ENCODE data around the gene MKNK1.

MKNK1 gene

DNA sequence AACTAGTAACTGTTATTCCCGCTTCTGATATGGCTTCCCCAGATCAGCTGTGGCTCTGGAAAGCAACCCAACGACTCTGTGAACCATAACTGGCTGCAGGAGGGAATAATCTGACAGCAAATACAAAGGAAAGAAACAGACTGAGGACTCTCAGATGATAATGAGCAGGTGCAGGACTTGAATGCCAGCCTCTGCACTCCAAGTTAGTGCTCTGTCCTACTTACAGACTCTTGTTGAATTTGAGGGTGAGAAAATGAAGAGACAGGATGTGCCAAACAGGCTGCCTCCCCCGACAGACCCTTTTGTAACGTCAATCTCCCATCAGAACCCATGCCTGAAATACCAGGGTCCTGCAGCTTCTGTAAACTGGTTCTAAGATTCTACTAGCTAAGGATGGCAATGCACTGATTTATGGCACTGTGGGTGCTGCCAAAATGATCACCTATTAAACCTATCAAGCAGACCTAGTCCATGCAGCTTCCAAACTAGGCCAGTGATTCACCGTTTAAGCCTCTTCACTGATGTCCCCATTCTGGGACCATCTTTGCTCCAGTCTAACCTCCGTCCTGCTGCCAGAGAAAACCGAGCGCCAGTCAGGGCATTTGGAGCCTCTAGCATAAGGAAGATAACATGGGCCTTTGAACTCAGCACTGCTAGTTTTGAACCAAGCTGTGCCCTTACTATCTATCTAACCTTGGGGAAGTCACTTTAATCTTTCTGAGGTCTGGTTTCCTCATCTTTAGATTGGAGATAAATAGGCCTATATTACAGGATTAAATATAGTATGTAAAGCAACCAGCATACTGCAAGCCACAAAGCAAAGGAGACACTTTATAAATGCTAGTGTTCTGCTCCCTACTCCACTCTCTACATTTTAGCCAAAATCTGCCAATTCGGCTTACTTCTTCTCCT is 4.8 kb downstream of the MKNK1 start:
- DNase-seq (ENCODE audit: insufficient read length, low spot score), result no peak
- no peak for FAIRE-seq

DNA sequence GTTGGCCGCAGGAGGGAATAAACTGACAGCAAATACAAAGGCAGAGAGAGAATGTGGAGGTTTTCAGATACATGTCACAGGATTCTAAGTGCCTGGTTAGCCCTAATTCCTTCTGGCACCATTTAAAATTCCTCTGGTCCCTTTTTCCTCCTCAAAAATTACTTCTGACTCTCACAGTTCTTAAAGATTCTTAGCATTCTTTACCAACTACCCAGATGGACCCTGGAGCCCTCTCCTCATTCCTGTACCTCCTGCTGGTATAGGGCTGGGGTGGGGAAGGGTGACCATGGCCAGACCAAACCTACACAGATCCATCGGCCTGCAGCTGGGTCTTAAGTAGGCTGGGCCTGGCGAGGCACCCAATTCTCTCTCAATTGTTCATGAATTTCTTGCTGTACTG is 7.2 kb downstream of the MKNK1 start:
- no peak for FAIRE-seq
- no peak for DNase-seq (ENCODE audit: insufficient read length, low spot score)

DNA sequence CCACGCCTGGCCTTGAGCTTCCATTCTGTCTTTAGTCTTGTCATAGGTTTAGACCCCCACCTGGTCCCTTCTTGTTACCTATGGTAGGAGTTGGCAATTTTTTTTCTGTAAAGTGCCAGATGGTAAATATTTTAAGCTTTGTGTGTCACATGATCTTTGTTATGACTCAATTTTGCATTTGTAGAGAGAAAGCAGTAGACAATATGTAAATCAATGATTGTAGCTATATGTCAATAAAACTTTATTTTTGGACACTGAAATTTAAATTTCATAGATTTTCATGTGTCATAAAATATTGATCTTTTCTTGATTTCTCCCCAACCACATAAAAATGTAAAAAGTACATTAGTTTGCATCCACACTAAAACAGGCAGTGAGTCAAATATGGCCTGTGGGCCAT is 8.0 kb downstream of the MKNK1 start:
- no peak for FAIRE-seq
- no peak for DNase-seq (ENCODE audit: insufficient read length, low spot score)

DNA sequence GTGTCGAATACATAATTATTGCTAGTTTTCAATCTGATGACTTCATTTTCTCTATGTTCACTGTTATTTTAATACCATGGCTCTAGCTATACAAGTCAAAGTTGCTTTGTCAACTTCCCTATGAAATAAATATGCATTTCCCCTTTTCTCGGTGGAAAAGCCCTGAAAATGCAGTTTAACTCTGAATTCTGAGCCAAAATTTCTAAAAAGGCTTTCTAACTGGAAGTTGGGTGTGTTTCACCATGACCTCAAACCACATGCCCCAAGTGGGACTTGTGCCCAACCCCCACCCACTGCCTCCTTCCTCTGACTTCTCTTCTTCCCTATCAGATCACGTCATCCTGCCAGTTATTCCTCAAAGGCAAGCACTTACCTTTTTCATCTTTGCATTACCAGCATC is 8.9 kb downstream of the MKNK1 start:
- DNase-seq (ENCODE audit: insufficient read length, low spot score), result no peak
- peak; percentile 87 for FAIRE-seq

DNA sequence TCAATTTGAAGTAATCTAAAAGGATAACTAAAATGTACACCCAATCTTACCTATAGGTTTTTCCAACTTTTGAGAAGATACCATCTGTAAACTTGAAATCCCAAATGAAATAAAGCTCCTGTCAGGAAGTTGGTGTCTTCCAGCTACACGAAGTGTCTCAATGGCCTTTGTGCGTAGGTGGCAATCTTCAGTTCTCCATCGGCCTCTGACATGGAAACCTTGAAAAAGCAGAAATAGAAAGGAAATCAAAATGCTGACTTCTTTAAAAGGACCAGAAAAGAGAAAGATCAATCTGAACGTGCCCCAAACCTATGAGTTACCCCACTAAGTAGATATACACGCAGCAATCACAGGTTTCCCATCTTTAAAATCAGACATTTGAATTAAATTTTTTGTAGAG is 10.0 kb downstream of the MKNK1 start:
- FAIRE-seq (no peak), DNase-seq (ENCODE audit: insufficient read length, low spot score) (no peak)

DNA sequence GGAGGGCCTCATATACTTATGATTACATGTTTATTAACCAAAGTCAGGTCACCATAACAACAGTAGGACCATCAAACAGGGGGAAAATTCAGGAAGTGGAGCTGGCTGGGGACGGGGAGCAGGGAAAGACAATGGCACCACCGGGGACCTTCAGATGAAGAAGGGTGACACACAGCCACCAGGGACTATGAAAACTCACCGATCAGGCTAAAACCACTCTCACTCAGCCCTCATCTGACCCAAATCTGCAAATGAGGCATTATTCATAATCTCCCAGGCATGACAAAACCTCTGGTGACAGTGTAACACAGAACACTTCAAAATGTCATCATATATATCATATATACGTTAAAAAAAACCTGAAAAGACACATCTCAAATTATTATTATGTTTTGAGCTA is 11.2 kb downstream of the MKNK1 start:
- no peak for FAIRE-seq

DNA sequence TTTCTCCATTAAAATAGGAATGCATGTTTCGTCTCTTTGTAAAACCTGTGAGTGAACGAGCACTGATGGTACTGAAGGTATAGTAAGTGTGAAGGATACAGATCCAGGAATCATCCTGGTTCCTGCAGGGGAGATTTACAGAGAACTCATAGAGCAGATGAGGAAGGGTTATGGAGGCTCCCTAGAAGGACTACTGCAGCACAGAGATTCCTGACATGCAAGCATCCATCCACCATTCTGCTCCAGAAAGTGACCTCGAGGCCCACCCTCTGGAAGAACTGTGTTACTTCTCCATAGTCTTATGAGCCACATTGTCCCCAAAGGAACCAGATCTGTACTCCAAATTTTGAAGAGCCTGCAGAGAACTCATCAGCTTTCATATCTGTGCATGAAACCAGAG is 14.5 kb downstream of the MKNK1 start:
- FAIRE-seq (no peak), DNase-seq (ENCODE audit: insufficient read length, low spot score) (no peak)

More for the DNA sequence above, 11.2 kb downstream of the MKNK1 start:
- no peak for DNase-seq (ENCODE audit: insufficient read length, low spot score)

DNA sequence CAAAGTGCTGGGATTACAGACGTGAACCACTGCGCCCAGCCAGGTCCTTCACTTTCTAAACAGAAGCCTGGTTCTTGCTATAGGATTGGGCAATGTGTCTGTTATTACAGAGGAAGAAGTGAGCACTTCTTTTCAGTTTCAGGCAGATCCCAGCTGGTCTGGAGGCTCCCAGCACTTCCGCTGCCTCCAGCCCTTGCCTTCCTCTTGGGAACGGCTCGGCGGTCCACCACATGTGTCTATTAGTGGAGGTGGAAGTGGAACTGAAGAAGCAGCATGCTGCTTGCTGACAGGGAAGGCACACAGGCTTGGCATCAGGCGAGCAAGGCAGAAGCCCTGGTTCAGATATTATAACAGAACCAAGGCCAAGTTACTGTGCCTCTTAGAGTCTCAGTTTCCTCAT is 17.0 kb downstream of the MKNK1 start:
- DNase-seq (ENCODE audit: insufficient read length, low spot score), result no peak

DNA sequence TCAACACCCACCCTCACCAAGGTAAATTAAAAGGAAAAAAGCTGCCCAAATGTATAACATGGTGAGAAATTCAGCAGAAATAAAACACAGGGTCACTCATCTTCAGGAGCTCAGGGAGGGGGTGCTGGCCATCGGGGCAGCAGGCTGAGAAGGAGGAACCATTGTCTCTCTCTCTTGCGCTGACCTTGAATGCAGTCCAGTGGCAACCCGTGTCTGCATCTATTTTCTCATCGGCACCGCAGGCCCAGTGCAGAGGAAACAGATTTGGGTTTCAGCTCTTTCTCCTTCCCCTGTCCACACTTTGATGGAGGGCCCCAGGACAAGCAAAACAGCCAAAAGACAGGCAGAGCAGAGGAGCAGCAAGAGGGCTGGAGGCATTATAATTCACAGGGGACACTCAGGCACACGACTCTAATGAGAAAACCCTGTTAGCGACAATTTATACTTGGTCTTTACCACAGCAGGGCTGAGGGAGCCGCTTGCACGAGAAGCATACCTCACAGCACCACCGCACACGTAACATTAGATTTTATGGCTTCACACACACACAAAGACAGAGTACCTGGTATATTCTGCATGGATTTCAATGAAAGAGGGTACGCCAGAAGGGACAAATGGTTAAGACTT is 18.6 kb downstream of the MKNK1 start:
- no peak for FAIRE-seq
- no peak for DNase-seq (ENCODE audit: insufficient read length, low spot score)

More for the DNA sequence above, 17.0 kb downstream of the MKNK1 start:
- FAIRE-seq, result no peak

DNA sequence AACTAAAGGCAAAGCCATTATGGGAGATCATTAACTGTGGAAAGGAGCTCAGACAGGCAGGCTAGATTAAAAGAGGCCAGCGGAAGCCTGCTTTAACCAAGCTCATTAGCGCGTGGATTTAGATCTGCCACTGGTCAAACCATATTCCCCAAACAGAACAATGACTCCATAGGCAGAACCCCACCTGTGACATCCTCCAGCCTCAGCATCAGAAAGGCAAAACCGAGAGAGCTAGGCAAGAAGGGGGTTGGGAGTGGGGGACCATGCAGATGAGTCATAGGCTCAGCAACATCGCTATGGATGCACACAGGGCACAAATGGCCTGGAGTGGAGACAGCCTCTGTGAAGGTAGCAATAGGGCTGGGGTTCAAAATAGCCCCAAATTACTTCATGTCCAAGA is 20.6 kb downstream of the MKNK1 start:
- DNase-seq (ENCODE audit: insufficient read length, low spot score) (no peak), FAIRE-seq (no peak)

DNA sequence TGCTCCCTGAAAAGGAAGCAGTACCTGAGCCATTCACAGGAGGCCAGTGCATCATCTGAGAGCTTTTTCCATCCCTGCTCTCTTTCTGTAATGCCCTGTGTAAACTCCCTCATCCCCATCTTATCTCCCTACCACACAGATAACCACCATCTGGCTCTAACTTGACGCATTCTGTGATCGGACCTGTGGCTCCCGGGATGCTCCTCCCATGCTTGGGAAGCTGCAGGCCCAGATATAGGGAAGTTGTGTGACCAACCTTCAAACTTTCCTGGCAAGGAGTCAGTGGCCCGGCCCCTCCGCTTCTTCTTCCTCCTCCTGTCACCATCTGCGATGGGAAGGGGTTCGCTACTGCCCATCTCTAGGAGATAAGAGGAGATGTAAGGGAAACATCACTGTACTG is 21.1 kb downstream of the MKNK1 start:
- FAIRE-seq (no peak), DNase-seq (ENCODE audit: insufficient read length, low spot score) (no peak)

DNA sequence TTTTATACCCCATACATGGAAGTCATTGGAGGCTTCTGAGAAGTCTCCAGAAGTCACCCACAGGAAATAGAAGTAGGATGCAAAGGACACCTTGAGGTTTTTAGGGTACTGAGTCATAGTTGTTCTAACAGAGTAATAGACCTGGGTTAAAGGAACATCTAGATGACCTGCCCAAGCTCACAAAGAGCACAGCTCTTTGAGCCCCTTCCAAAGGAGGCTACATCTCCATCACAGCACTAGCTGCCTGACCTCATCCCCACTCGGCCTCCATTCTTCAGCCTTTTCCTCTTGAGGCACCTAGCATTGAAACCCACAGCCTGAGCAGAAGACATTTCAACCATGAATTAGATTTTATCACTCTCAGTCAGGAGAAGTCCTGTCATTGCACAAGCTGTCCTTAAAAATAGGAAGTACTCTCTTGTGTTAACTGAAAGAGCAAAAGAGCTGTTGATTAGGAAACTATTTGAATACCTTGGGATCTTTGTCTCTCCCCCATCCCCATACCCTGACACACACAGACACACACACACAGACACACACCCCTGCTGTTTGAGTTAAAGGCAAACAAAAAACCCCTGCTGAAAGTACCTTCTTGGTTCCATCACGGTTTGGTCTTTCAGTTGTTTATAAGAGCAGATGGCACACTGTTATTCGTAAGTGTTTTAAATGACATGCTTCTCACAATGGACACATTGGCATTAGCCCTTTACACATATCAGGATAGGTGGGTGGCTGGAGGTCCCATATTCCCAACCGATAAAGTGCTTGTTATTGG is 22.2 kb downstream of the MKNK1 start:
- FAIRE-seq (no peak), DNase-seq (ENCODE audit: insufficient read length, low spot score) (no peak)

DNA sequence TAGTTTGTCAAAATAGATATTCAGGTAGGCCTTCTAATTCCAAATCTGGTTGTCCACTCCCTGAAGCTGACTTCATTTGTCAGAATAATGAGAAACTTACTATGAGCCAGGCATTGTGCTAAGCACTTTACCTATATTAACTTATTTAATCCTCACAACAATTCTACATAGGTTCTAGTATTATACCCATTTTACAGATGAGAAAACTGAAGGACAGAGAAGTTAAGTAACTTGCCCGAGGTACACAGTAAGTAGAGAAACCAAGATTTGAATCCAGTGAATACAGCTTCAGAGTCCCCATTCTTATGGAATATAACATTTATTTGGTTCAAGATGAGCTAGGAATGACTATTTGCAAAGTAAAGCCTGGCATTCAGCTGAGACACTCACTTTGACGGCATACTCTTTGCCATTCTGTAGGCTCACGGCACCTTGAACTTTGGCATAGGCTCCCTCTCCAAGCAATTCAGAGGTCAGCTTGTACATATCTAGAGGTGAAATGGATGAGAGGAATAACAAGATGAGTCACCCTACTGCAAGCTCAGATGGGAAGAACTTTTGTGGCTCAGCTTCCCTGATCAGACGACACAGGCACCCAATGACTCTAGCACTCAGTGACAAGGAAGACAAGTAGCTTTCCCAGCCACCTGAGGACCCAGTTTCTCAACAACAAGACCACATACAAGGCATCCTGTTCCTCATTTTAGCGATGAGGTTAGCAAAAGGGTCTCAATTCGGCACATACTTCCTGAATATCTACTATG is 23.7 kb downstream of the MKNK1 start:
- FAIRE-seq, result no peak

DNA sequence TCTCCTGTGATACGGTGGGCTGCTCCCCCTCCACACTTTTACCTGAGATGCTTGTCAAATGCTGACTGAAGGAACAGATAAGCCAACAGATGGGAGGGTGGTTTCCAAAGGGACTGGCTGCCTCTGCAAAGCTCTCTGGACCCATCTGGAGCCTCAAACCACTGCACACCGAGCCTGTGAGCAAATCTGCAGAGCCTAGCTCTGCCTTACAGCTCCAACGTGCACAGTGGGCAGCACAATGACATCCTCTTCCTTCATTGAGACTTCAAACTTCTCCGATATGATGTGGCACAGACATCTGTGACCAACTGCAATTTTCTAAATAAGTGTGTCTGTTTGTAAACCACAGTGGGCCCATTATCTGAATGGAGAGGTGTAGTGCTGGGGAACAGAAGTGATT is 26.4 kb downstream of the MKNK1 start:
- DNase-seq (ENCODE audit: insufficient read length, low spot score) (no peak), FAIRE-seq (no peak)

More for the DNA sequence above, 23.7 kb downstream of the MKNK1 start:
- no peak for DNase-seq (ENCODE audit: insufficient read length, low spot score)

DNA sequence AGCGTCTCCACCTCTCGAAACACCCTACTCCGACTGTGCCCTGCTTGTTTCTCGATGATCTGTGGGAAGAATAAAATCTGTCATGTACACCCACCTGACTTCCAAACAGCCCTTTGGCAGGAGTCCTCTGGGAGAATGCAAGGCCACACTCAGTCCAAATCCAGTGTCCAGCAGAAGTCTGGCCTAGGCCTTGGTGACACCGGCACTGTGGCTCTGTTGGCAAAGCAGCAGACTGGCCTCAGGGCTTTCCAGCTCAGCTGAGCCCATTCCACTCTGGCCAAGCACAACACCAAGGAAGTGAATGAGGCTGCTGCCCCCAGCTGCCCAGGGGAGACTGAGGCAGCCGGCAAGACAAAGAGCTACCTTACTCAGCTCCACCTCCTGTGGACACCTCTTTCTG is 27.5 kb downstream of the MKNK1 start:
- FAIRE-seq (no peak), DNase-seq (ENCODE audit: insufficient read length, low spot score) (no peak)

DNA sequence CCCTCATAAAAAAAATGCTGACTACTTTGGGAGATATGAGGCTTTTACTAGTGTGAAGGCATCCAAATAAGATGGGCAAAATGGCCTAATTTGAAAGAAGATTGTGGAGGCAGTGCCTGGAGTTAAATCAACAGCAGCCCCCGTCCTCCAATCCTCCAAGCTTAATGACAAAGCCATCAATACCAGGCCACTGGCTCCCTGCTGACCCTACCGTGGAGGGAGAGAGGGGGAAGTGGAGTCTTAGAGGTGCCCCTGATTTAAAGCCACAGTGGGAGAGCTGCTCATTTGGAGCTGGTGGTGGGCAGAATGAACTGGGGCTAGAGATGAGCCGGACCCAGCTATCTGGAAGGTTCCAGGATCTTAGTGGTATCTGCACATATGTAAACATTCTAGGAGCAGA is 28.3 kb downstream of the MKNK1 start:
- no peak for FAIRE-seq
- DNase-seq (ENCODE audit: insufficient read length, low spot score), result no peak

DNA sequence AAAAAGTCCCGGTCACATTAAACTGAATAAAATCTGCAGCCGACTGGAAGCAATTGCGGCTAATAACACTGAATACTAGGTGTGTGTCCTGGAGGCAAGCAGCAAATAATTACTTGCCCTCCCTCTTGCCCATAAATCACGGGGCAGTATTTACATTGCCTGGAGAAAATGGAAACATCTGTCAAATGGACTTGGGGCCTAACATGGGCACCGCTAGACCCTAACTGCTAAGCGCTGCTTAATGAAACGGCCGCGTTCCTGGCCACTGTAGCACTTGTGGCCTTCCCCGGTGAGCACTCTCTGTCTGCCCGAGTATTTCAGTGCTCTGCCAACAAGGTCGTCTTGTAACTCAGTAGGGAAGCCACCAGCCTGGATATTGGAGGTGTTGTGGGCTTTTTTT is 28.8 kb downstream of the MKNK1 start:
- DNase-seq (ENCODE audit: insufficient read length, low spot score) (no peak), FAIRE-seq (no peak)

DNA sequence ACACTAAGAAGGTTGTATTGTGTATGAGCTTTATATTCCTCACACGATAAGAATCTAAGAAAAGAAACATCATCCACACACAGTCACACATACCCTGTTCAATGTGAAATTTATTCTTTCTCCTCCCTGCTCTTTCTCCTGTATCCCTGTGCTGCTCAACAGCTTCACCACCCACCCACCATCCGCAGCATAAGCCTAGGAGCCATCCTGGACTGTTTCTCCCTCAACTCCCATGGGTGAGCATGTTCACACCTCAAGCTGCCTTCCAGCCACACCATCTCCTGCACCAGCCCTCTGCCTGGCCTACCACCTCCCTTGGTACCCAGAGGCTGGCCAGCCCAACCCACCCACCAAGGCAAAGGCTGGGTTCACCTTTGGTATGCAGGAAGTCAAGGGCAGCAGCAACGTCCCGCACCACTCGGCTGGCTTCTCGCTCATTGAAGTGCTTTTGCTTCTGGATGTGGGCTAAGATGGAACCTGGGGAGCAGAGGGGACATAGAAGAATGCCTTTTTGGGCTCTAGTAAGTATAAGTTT is 32.3 kb downstream of the MKNK1 start:
- no peak for FAIRE-seq

DNA sequence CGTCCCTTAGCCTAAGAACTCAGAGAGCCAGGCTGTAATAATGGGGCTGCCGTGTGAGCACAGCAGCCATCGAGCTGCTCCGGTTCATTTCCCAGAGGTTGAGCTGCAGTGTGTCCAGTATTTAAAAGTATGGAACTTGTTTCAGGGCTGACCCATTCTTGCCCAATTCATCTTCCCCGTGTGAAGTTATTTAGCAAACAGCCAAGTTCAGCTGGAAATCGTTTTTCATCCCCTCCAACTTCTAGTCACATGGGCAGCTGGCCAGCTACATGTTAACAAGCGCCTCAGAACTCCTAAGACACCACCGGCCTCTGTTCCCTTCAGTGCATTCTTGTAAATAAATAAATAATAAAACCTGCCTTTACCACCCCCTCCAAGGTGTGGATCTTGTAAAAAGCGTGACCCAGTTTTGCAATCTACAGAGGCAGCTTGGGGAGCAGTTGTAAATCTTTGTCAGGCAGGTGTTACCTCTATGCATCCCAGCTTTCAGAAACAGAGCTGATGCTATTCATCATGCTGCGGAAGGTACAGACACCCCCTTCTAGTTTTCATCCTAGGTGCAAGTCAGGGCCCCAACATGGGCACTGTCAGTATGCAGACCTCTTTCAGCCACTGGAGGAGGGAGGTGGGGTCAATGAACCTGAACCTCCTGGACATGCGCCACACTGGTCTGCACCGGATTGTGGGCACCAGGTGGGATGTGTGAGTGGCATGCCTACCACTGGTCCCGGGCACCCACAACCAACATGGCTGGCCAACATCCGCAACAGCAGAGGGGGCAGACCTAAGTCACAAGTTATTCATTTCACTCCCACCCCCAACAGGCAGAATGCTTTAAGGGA is 34.0 kb downstream of the MKNK1 start:
- DNase-seq (ENCODE audit: insufficient read length, low spot score) (no peak), FAIRE-seq (no peak)

More for the DNA sequence above, 32.3 kb downstream of the MKNK1 start:
- DNase-seq (ENCODE audit: insufficient read length, low spot score), result no peak

DNA sequence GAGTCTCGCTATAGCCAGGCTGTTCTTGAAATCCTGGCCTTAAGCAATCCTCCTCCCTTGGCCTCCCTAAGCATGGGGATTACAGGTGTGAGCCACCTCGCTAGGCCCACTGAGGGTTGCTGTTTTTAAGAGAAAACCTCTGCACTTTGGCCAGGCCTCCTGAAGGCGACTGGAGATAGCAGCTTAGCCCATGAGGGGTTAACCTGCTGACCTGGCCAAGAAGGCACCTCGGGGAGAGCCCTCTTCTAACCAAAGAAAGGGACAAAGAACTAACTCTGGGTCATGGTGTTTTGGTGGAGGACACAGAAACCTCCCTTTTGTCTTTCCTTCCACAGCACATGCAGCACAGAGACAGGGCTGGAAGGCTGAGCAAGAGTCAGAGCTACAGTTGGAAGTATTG is 35.0 kb downstream of the MKNK1 start:
- no peak for FAIRE-seq
- DNase-seq (ENCODE audit: insufficient read length, low spot score), result no peak
